T1000 (cell line): ENCODE results near the gene RGP1.

ENCODE experiments used
- DNase-seq: peaks from one replicate; lab custom pipeline; 2025; ENCODE audit warnings: mixed read lengths; lab: John Stamatoyannopoulos, UW

The RGP1 gene, protein sequence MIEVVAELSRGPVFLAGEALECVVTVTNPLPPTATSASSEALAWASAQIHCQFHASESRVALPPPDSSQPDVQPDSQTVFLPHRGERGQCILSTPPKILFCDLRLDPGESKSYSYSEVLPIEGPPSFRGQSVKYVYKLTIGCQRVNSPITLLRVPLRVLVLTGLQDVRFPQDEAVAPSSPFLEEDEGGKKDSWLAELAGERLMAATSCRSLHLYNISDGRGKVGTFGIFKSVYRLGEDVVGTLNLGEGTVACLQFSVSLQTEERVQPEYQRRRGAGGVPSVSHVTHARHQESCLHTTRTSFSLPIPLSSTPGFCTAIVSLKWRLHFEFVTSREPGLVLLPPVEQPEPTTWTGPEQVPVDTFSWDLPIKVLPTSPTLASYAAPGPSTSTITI

DNA sequence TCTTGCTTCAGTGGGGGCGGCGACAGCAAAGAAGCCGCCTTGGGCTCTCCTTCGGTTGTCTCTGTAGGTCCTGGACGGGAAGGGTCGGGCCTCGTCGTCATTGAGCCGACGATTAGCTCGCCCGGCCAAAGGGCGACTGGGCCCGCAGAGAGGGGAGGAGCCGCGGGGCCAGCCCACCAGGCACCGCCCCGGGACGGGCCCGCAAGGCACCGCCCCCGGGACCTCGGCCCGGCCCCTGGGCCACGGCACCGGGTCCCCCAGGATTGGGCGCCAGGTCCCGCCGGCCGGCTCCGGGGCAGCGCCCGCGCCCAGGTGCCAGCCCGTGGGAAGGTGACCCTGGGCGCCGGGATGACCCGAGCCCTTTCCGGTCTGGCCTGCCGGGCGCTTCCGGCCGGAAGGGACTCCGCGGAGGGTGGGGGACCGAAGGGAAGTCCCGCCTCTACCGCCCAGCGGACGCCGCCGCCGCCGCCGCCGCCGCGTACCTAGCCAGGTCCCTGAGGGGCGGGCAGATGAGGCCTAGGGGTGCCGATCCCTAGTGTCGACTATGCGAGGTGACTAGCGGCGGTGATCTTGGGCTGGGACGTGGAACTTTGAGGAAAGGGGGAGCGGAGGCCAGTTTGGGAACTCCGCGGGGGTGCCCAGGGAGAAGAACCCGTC is at the start of gene RGP1, which contains the start of gene GBA2:
Gene RGP1, plus strand, starts transcription at position 430 of the 657 bp plus-strand sequence. CDS start 469 bp downstream, outside the sequence.
Gene GBA2, minus strand, starts transcription at position 371 of the 657 bp plus-strand sequence. CDS start 524 bp downstream, outside the sequence.
- peak; percentile 16 for DNase-seq

DNA sequence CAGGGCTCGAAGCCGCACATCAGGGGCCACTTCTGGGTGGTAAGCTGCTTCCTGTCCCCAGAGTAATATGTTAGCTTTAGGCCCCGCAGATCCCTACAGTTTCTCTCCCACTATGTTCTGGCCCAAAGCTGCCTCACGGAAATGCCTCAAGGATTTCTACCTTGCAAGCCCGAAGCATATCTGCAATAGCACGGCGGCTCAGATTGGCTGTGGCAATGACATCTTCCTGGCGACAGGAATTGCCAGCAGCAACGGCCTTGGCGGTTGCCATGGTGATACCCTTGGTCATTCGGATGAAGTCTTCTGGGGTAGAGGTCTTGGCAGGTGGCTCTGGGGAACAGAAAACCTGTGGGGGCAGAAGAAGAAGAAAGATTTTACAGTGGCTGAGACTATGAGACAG is 49.1 kb upstream of the RGP1 start:
- no peak for DNase-seq

DNA sequence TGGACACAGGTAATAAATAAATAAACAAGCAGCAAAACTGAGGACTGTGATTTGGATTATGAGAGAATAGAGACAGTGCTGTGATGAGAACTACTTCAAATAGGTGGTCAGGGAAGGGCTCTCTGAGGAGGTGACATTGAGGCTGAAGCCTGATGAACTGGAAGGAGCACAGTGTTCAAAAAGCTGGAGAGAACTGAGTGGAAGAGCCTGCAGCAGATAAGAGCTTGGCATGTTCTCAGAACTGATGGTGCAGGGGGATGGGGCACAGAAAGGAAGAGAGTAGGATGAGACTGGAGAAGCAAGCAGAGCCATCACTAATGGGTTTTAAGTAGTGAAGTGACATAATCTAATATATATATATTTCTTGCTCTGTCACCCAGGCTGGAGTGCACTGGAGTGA is 48.1 kb upstream of the RGP1 start:
- no peak for DNase-seq

DNA sequence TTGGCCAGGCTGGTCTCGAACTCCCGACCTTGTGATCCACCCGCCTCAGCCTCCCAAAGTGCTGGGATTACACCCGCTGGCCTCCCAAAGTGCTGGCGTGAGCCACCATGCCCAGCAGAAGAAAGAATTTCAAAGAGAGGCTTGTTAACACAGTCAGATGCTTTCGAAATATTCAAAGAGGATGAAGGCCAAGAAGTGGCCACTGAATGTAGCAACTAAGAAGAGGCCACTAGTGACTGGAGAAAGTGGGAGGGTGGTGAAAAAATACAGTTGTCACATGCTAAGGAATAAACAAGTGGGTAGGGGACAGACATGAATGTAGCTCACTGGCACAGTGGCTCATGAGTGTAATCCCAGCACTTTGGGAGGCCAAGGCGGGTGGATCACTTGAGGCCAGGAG is 46.4 kb upstream of the RGP1 start:
- no peak for DNase-seq

DNA sequence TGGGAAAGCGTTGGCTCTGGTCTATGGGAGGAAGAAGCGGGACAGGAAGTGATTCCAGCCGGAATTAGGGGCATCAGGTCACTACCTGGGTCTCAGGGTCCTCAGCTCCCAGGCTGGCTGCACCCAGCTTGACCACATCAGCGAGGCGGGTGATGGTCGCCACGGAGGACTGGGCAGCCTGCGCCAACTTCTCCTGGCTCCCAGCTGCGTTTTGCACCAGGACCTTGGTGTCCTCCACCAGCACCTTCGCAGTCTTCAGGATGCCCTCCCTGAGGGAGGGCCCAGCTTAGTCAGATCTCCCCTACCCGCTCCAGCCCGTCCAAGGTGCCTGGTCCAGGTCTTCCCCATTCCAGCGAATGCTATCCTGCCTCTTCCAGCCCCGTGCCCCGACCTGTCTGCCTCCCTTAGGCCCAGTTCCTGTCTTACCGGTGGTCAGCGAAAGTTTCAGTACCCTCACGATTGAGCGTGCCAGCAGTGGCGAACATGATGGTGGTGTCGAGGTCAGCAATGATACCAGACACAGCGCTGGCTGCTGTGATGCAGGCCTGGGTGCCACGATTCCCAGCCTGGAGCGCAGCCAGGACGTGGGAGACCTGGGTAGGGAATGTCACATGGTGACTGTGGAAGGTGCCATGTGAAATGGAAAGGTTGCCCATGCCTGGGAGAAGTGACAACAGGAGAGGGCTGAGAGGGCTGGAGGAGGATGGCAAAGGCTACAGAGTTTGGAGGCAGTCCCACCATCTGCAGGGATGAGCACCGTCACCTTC is 45.0 kb upstream of the RGP1 start:
- no peak for DNase-seq

DNA sequence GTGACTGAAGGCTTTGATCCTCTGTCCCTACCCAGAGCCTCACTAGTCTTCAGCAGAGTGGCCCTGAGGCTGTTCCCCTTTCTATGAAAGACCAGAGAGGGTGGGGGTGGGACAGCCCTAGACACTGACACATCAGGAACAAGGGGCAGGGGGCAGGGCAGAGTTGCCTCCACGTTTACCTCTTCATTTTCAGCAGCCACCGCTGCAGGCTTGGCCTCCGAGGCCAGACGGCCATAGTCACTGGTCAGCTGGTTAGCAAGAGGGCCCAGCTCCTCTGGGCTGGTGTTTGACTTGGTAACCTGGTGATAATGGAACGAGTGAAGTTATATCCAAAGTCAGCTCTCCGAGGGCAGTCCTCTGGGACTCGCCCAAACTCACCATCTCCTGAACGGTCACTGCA is 43.7 kb upstream of the RGP1 start:
- no peak for DNase-seq

DNA sequence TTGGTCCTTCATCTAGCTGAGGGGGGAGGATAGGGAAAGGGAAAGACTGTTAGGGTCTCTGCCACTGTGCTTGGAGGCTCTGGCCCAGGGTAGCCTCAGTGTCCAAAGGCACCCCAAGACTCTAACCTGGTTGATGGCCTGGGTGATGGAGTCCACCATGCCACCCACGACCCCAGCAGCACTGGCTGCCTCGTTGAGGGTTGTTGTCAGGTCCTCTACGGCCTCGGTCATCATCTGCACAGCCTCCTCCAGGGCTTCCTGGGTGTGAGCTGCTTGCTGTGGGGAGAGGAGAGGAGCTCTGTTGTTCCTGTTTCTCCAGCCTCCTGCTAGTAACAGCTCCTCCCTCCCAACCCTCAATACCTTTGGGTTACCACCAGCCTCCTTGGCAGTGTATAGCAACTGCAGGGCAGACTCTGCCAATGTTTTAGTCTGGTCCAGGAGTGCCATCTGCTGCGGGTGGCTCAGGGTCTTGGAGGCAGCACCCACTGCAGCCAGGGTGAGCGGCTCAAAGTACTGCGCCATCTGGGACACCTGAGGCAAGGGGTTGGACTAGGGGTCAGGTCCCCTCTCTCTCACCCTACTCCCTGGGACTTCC is 43.2 kb upstream of the RGP1 start:
- no peak for DNase-seq

DNA sequence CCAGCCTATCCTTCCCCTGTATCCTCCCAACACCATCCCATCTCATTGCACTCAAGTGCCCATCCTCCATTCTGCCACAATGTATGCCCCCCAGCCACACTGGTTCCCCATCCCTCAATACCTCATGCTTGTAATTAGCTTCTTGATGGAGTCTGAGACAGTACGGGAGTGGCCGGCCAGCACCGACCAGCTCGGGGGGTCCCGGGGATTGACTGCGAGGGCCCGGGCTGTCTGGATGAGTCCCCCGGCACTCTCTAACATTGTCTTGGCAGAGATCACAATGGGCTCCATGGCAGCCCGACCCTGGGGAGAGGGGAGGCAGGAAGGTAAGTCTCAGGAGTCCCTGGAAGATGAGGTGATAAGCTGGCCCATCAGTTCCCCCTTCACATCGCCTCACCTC is 42.1 kb upstream of the RGP1 start:
- DNase-seq = no peak

DNA sequence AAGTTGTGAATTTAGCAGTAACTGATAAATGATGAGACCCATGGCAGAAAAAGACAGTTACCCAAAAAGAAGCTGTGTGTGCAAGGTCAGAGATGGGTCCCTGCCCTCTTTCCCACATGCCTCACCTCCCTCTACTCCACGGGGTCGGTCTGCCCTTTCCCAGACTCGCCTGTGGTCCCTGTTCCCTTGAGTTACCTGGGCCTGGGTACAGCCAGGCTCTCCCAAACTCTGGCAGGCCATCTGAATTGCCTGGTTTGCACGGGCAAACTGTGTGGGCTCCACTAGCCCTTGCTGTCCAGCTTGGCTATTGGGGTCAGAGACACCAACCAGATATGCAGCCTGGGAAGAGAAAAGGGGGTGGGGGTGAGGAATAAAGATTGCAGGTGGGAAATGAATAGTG is 40.9 kb upstream of the RGP1 start:
- no peak for DNase-seq

DNA sequence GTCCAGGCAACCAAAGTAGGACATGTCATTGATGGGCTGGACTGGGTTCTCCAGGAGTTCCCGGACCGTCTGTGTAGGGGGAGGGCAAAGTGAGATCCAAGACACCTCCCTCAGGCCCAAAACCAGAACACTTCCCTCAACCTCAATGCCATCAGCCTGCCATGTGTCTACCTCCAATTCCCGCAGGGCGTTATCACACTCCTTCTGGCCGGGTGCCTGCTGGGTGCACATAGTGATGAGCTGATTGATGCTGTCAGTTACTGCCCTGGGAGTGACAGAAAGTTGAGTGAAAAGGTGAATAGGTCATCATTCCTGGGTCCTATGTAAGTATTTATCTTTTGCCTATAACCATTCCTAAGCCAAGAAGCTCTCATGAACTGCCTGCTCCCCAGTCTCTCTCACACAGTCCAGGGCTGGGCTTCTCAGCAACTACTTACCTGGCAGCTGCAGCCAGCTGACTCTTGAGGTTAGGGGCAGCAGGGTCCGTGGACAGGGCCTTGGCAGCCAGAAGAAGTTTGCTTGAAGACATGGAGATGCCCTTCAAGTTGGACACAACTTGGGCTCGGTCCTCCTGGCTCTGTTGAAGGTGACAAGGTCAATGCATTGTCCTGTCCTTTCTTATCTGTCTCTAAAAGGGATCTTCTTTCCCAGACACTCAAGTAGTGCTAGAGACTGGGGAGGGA is 38.1 kb upstream of the RGP1 start:
- no peak for DNase-seq

DNA sequence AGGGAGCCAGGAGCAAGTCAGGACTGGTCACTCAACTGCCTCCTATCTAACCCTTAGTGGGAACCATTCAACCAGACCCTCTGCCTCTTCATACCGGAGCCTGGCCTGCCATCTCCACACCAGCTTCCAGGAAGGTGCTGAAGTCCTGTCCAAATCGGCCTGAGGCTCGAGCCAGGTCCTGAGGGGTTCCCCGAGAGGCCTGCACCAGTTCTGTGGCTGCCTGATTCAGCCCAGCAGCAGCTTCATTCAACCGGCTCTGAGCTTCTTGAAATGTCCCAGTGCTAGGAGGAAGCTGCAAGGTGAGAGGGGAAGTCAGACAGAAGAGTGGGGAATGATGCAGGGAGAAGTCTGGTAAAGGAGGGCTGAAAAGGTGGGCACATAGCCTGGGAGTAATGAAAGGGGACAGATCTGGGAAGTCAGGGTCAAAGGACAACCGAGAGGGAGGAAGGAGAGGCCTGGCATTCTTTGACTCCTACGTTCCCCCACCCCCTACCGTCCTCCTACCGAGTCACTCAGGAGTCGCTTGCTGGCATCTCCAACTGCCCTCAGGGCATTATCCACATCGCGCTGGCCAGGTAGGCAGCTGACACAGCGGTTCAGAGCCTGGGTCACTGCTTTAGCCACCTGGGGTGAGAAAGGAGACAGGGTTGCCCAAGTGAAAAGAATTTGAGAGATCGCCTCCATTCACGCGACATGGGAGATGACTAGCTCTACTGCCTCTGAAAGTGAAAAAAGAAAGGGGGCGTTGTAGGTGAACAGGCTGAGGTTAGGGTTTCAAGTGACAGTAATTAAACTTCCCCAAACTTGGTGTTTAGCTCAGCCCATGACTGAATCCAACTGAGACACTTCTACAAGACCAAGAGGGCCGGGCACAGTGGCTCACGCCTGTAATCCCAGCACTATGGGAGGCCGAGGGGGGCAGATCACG is 37.3 kb upstream of the RGP1 start:
- no peak for DNase-seq

DNA sequence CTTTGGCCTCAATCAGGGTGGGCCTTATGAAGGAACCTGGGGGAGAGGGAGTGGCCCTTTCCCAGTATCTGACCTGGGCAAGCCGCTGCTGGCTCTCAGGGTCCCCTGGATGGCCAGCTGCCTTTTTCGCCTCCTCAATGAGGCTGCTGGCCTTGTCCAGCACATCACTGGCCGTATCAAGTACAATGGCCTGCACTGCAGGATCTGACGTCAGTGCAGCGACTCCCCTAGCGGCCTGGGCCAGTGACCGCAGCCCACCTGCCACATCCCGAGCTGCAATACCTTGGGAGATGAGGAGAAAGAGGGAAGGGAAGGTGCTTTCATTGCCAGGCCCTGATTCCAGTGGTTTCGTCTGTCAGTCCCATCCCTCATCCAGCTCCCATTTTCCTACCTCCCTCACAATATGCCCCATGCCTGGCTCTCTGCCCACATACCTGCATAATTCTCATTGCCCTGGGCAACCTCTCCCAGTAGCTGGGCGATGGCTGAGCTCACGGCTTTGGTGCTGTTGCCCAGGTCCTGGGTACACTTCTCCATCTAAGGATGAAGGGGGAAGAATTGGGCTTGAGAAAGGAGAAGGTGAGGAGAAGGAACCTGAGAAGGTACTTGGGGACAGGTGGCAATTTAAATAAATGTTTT is 36.2 kb upstream of the RGP1 start:
- no peak for DNase-seq

DNA sequence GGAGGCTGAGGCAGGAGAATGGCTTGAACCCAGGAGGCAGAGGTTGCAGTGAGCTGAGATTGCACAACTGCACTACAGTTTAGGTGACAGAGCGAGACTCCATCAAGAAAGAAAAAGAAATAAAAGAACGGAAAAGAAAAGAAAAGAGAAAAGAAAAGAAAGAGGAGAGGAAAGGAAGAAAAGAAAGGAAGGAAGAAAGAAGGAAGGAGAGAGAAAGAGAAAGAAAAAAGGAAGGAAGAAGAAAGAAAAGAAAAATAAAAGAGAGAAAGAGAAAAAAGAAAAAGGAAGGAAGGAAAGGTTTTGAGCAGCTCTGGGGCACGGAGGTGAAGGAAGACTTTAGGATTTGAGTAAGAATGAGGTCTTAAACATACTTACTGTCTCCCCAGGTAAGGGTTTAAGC is 35.5 kb upstream of the RGP1 start:
- no peak for DNase-seq

DNA sequence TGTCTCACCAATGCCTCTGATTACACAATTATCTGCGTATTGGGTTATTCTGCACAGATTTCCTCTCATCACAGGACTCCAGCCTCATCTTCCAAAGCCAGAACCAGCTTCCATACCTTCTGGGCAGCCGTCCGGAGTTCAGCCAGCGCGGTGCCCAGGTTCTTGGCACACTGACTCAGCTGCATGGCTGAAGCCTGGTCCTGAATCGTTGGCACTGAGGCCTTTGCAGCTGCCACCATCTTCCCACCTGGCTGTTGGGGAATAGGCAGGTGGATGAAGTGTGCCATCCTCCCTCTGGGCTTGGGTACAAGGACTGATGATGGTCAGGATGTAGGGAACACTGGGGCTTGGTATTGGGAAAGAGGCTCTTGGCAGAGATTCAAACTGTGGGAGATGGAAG is 35.0 kb upstream of the RGP1 start:
- no peak for DNase-seq

DNA sequence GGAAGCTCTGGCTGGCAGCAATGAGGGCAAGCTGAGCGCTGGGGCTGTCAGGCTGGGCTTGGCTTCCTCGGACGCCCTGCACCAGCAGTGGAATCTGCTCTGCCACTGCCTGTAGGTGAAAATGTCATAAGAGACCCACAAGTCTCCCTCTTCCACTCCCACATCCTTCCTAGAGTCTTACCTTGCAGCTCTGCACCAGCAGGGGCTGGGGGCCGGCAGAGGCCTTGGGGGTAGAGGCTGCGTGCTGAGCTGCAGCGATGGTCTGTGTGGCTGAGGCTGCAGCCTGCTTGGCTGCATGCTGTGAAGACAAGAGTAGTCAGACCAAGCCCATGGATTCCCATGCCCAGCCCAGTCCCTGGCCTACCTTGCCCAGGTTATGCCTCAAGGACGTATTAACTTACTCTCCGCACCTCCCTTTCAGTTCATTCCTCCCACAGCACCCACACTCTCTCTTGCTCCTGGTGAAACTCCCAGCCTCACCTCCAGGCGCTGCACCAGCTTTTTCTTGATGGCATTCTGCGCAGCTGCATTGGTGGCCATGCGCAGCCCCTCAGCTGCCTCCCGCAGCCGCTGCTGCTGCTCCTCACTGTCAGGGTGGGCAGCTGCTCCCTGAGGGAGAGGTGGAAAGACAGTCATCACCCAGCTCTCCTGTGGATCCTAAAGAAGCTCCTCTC is 34.4 kb upstream of the RGP1 start:
- no peak for DNase-seq

DNA sequence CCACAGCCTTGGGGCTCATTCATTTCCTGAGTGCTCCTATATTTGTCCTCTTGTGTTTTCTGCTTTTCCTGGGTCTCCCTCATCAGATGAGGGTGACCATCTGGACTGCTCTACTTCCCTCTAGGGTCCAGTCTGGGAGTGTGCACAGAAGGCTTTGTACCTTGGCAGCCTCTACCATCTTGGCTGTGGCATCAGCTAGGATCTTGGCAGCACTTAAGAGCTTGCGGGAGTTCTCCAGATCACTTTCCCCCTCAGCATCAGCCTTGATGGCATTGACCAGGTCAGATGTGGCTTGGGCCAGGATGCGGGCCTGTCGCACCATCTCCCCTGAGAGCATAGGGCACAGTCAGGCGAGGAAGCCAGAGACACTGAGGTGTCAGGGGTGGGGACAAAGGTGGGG is 32.9 kb upstream of the RGP1 start:
- DNase-seq = no peak

DNA sequence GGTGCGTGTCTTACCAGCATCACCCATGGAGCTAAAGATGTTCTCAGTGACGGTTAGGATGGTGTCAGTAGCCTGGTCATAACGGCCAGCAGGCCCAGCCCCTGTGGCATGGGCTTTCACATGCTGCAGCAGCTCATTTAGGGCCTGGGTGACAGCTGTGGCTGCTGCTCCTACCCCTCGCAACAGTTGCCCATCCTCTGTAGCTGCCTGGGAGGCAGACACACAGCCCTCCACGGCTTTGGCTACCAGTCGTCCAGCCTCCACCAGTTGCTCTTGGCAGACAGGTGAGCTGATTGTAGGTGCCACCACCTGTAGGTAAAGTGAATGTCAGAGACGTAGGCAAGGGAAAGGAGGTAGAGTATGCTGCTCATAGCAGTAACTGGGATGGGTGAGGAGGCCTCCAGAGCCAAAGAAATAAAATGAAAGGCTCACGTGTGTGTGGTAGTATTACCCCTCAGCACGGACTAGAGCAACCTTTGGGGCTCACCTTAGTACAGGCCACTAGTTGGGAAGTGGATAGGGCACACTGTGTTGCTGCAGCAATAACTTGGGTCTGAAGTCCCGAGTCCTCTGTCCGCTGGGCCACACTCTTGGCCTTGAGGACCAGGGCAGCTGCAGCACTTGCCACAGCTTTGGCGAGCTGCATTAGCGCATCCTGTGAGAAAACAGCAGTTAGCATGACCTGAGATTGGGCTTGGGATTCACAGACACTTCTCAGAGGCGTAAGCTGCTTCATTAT is 31.8 kb upstream of the RGP1 start:
- DNase-seq = no peak

DNA sequence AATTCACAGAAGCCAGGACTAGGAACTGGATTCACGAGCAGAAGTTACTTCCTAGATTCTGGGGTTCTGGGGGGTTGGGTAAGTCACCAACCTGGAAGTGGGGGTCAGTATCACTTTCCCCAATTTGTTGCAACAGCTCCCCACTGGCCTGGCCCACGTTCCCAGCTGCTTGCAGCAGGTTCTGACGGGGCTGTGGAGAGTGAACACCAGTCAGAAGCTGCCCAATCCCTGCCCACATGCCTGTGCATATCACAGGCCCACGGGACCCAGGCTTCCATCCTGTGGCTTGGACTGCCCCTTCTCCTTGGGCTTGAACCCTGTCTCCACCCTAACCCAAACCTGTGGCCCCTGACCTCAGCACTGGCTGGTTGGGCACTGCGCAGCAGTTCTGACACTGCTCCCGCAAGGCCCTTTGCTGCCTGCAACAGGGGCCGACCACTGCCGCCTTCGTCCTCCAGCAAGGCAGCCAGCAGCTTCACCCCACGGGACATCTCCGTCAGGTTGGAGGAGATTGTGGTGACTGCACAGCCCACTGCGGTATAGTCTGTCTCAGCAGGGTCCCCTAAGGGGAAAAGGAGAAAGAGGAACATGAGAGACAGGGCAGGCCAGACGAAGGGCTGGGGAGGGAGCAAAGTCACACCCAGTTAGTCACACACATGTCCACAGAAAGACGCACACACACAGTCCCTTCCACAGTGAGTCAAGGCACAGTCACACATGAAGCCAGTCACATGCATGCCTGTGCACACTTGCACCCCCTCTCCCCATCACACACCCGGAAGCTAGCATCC is 30.2 kb upstream of the RGP1 start:
- no peak for DNase-seq
